ENCODE measurements around the gene SLC30A2. TPM values are rescaled to one million over a fixed set of nuclear protein-coding genes. Genes with fewer than 3 reads are reported as not detected.

Gene SLC30A2
- total and polyA plus RNA-seq, 8 donors: 0.30 to 2.0 (median 0.46) TPM; not detected in 5

GRCh38 chr1:26069941-26070295 is 24.0 kb upstream of the SLC30A2 start:
- intact Hi-C loops (cut with DNase I; ENCODE audit: low total_unique reads): no loop called here
- peaks cover 0 to 25% (median 10%) of the 10 kb centered on the region in 3 donors for H3K27me3 ChIP-seq
- 83 to 93% (median 88%) methylated on average over 1 of the region's 1 CpG for WGBS, 5 donors
- H3K4me3 ChIP-seq: no peak overlapping the region
- peaks cover 7 to 24% (median 19%) of the 10 kb centered on the region in 4 donors for H3K4me1 ChIP-seq
- no peak for DNase-seq
- no peaks in the 10 kb centered on the region for H3K9me3 ChIP-seq
- no peaks in the 10 kb centered on the region for H3K36me3 ChIP-seq
- TF ChIP-seq POLR2AphosphoS5 (IDR thresholded peaks at IDR 0.05): no peak
- TF ChIP-seq EP300 (IDR thresholded peaks at IDR 0.05): no peak
- TF ChIP-seq POLR2A (IDR thresholded peaks at IDR 0.05): no peak
- TF ChIP-seq CTCF (IDR thresholded peaks at IDR 0.05): no peak
- H3K27ac ChIP-seq: no peak overlapping the region

DNA sequence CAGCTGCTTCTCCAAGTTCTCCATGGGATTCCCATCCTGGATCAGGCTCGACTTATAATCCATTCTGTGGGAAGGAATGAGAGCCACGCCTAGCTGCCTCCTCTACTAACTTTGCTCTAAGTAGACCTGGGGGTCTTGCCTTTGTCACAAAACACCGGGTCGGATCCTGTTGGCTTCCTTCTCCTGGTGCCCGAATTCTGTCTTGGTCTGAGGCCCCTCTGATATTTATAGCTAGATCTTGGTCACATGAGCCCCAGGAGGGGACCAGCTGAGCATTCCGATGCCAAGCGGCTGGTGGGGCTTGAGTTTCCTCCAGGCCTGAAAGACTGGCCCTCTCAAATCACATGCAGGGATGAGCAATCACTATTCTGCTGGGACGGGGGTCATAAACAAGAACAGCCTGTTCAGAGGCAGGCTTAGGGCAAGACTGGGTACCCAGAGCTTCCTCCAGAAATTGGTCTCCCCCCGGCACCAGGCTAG is 21.6 kb upstream of the SLC30A2 start, which contains the start of gene TRIM63:
Gene TRIM63, minus strand, starts transcription at position 199 of the 480 bp plus-strand sequence. Its CDS starts 136 bp downstream, at position 63.
- Histone ChIP-seq H3K36me3 (no peaks in the 10 kb centered on the region), H3K27me3 (peaks cover 0 to 24% (median 0%) of the 10 kb centered on the region in 3 donors), H3K4me3 (no peak within 1 kb of the TSS), H3K9me3 (no peaks in the 10 kb centered on the region), H3K27ac (no peak within 1 kb of the TSS), H3K4me1 (peaks cover 7 to 20% (median 15%) of the 10 kb centered on the region in 4 donors)
- intact Hi-C loops (cut with DNase I; ENCODE audit: low total_unique reads): no loop called here
- 49 to 70% (median 63%) methylated on average over 9 of the region's 9 CpGs for WGBS, 5 donors
- no peak for DNase-seq
- TF ChIP-seq POLR2A (IDR thresholded peaks at IDR 0.05) (no peak), EP300 (IDR thresholded peaks at IDR 0.05) (no peak), CTCF (IDR thresholded peaks at IDR 0.05) (no peak), POLR2AphosphoS5 (IDR thresholded peaks at IDR 0.05) (no peak)

DNA sequence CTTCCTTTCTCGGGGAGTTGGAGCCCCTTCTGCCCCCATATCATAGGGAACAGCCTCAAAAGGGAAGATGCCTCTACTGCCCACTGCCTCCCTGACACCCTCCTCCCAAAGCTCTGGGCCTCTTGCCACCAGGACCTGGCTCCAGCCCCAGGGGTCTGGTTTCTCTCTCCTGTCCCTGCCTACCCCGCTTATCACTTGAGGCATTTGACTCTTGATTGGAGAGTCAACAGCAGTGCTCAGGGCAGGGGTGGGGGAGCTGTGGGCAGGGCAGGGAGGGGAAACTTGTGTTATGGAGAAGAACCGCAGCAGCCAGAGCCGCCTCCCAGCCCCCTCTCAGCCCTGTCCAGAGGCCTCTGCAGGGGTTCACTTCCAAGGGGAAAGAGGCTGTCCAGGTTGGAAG is 20.9 kb upstream of the SLC30A2 start:
- DNase-seq: peak; percentile 46 to 51
- Histone ChIP-seq H3K27ac (no peak overlapping the region), H3K4me1 (peaks cover 7 to 15% (median 11%) of the 10 kb centered on the region in 4 donors), H3K9me3 (no peaks in the 10 kb centered on the region), H3K27me3 (peaks cover 0 to 24% (median 0%) of the 10 kb centered on the region in 3 donors), H3K4me3 (no peak overlapping the region), H3K36me3 (no peaks in the 10 kb centered on the region)
- no peak for TF ChIP-seq EP300 (IDR thresholded peaks at IDR 0.05)
- TF ChIP-seq CTCF (IDR thresholded peaks at IDR 0.05): no peak
- no peak for TF ChIP-seq POLR2A (IDR thresholded peaks at IDR 0.05)
- TF ChIP-seq POLR2AphosphoS5 (IDR thresholded peaks at IDR 0.05): no peak
- intact Hi-C loops (cut with DNase I; ENCODE audit: low total_unique reads): no loop called here
- WGBS, 5 donors: 23 to 39% (median 26%) methylated on average over 4 of the region's 4 CpGs

DNA sequence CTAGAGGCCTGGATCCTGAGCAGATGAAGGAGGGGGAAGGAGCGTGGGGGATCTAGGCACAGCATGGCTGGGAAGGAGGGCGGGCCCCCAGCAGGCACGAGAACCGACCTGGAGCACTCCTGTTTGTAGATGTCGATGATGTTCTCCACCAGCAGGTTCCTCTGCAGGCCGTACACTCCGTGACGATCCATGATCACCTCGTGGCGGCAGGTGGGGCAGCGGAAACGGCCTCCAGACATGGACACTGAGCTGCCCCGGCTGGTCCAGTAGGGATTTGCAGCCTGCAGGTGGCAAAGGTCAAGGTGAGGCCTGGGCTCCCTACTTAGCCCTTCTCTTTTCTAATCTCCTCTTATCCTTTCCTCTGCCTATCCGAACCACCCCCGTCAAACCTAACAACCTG is 20.2 kb upstream of the SLC30A2 start:
- 79 to 84% (median 83%) methylated on average over 15 of the region's 15 CpGs for WGBS, 5 donors
- Histone ChIP-seq H3K9me3 (no peaks in the 10 kb centered on the region), H3K27me3 (peaks cover 0 to 24% (median 0%) of the 10 kb centered on the region in 3 donors), H3K27ac (no peak overlapping the region), H3K4me3 (no peak overlapping the region), H3K4me1 (peaks cover 7 to 15% (median 11%) of the 10 kb centered on the region in 4 donors), H3K36me3 (no peaks in the 10 kb centered on the region)
- no peak for TF ChIP-seq EP300 (IDR thresholded peaks at IDR 0.05)
- TF ChIP-seq CTCF (IDR thresholded peaks at IDR 0.05): no peak
- no peak for TF ChIP-seq POLR2AphosphoS5 (IDR thresholded peaks at IDR 0.05)
- TF ChIP-seq POLR2A (IDR thresholded peaks at IDR 0.05): no peak
- no peak for DNase-seq
- intact Hi-C loops (cut with DNase I; ENCODE audit: low total_unique reads): no loop called here
